HG03565 (cell line): ENCODE data around the gene ZFYVE1.

Source experiments
- ATAC-seq: cut with Tn5 transposase; IDR thresholded peaks from one replicate; pipeline ENCODE4 v1.9.1; 2021; ENCODE audit warnings: mild to moderate bottlenecking, moderate library complexity; ENCODE audit not compliant: unreplicated experiment

Gene ZFYVE1

DNA sequence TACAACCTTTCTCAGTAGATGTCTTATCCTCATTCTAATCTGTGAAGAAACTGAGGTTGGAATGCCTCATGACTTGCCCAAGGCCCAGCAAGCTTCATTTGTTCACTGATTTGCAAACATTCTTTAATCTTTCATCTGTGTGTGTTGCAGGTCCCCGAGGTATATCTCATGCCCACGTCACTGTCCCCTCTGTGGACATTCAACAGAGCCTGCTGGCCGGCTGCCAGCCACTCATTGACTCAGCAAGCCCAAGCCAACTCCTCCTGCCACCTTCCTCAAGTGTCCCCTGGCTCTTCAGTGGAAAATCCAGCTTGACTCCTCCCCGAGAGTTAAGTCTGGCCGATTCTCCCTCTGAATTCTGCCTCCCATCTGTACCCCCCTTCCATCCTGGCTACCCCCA, 102.6 kb downstream of the ZFYVE1 start:
- ATAC-seq, result no peak

- ATAC-seq, result no peak
These were observed 105.5 kb downstream of the ZFYVE1 start for GRCh38 chr14:72921396-72921795.

DNA sequence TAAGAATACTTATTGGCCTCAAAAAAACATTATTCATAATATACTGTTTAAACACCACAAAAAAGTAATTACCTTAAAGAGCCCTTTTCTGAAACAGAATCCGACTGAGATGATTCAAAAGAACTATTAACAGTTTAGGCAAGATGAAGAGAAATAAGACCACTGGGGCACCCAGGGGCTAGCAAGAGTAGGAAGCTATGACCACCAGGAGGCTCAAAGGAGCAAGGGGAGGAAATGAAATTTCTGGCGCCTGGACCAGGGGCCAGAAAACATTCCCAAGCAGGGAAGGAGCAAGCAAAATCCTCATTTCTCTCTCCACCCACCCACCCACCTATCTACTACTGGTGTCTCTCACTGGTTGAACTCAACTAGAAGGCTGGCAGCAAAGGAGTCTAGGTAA, 106.9 kb downstream of the ZFYVE1 start:
- no peak for ATAC-seq
